C4-2B (cell line): Measurements from ENCODE around the gene TEX29.

Experiments
- H3K27ac ChIP-seq: fragments of 450-650 bp; 2 replicates; pipeline ENCODE4 v1.5.1; 2017
- ZFX ChIP-seq: fragments of 450-650 bp; IDR thresholded peaks from 2 replicates; pipeline ENCODE4 v1.6.1; 2017
- TF ChIP-seq, protein P1 (sequence below): fragments of 450-650 bp; conservative IDR thresholded peaks from 2 replicates; pipeline ENCODE4 v1.5.1; 2017; ENCODE audit warnings: mild to moderate bottlenecking

TEX29 gene

GRCh38 chr13:111317042-111317550 lies 3.3 kb upstream of the TEX29 start:
- H3K27ac ChIP-seq = no peak overlapping the region
- TF ChIP-seq, protein P1, sequence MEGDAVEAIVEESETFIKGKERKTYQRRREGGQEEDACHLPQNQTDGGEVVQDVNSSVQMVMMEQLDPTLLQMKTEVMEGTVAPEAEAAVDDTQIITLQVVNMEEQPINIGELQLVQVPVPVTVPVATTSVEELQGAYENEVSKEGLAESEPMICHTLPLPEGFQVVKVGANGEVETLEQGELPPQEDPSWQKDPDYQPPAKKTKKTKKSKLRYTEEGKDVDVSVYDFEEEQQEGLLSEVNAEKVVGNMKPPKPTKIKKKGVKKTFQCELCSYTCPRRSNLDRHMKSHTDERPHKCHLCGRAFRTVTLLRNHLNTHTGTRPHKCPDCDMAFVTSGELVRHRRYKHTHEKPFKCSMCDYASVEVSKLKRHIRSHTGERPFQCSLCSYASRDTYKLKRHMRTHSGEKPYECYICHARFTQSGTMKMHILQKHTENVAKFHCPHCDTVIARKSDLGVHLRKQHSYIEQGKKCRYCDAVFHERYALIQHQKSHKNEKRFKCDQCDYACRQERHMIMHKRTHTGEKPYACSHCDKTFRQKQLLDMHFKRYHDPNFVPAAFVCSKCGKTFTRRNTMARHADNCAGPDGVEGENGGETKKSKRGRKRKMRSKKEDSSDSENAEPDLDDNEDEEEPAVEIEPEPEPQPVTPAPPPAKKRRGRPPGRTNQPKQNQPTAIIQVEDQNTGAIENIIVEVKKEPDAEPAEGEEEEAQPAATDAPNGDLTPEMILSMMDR = no peak
- no peak for TF ChIP-seq ZFX

- H3K27ac ChIP-seq = no peak overlapping the region
- no peak for TF ChIP-seq ZFX
- TF ChIP-seq, protein P1 = no peak
Observed at GRCh38 chr13:111317571-111318345, 2.7 kb upstream of the TEX29 start.

DNA sequence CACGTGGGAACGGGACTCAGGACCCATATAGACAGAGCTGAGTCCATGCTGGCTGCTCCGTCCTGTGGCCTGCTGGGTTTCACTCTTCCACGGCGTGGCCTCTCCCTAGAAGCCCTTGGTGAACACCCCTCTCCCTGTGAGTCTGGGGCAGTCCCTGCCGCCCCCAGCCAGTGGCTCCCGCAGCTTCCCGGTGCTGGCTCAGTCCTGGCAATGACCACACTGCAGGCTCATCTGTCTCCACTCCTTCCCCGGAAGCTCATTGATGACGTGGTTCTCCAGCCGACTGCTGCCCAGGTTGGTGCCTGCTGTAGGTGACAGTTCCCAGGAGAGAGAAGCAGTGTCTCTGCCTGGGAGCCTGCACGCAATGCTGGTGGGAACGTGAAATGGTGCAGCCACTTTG lies 2.1 kb upstream of the TEX29 start:
- no peak overlapping the region for H3K27ac ChIP-seq
- TF ChIP-seq, protein P1 = no peak
- no peak for TF ChIP-seq ZFX

DNA sequence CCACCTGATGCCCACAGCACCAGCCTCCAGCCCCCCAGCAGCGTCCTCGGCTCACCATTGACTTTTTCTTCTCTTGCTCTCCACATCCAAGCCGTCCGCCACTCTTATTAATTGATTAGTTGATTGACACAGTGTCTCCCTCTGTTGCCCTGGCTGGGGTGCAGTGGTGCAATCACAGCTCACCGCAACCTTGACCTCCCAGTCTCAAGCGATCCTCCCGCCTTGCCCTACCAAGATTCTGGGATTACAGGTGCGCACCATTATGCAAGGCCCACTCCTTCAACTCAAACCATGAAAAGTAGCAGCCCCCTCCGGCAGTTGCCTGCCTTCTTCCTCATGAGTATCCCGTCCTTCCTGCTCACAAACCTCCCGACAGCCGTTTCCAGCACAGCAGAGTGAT lies 921 bp upstream of the TEX29 start:
- no peak for TF ChIP-seq ZFX
- TF ChIP-seq, protein P1 = no peak
- no peak overlapping the region for H3K27ac ChIP-seq

GRCh38 chr13:111322001-111322915 lies 1.8 kb downstream of the TEX29 start:
- no peak for TF ChIP-seq ZFX
- TF ChIP-seq, protein P1 = no peak
- no peak overlapping the region for H3K27ac ChIP-seq

DNA sequence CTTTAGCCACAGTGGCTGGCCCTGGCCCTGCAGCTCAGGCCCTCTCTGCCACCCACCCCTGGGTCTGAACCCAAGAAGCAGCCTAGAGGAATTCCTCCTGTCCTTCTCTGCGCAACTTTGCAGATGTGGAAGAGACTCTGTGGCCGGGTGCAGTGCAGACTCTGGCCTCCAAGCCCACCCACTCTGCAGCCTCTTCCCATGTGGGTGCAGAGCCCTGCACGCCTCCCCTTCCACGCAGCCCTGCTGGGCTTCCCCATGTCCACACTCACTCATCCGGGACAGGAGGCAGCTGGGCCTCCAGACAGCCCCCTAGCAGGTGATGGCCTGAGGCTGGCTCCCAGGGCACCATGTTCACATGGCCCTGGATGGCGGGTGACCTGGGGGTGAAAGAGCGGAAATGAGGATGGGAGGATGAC lies 2.5 kb downstream of the TEX29 start:
- H3K27ac ChIP-seq = no peak overlapping the region
- TF ChIP-seq, protein P1 = no peak
- no peak for TF ChIP-seq ZFX

DNA sequence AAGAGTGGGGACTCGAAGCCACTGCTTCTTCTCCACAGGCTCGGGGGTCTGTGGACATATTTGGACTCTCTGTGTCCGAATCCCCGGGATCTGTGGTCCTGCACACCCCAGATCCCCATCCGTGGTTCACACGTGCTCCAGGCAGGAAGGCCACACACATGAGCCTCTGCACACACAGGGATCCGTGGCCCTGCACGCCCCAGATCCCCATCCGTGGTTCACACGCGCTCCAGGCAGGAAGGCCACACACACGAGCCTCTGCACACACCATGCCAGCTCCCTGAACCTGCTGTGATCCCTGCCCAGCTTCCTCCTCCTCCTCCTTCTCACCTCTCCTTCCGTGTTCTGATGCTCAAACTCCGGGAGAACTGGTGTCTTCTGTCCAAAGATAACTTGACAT lies 3.1 kb downstream of the TEX29 start:
- TF ChIP-seq ZFX = no peak
- TF ChIP-seq, protein P1 = no peak
- no peak overlapping the region for H3K27ac ChIP-seq
